Adipose tissue (tissue), 3 donors: ENCODE measurements around the gene FARP2. TPM values are rescaled to one million over a fixed set of nuclear protein-coding genes. Genes with fewer than 3 reads are reported as not detected.

Experiments
- H3K27ac ChIP-seq: one replicate; pipeline ENCODE4 v1.5.1; 2013; ENCODE audit warnings: low read depth, low read length
- WGBS, 3 donors: extraction: QIAGEN DNeasy Blood & Tissue Kit; methylation state at CpG; one replicate each; pipeline ENCODE4 v1.1.7; 2013; 5-methylcytosine and 5-hydroxymethylcytosine counted together
- polyA plus RNA-seq, 3 donors: library from polyadenylated mRNA; stranded (reverse); fragments of 200-250 nt; gene quantifications; one replicate each; pipeline ENCODE4 v1.2.3, GENCODE V29; 2013
- donor health status: healthy with polysubstance abuse.
- donor health status: Bipolar disorder and iron deficiency.
- donor health status: healthy.

Gene FARP2
- polyA plus RNA-seq, 3 donors, result 10.2 to 17.5 (median 14.1) TPM

- WGBS, 3 donors, result 66 to 76% (median 70%) methylated on average over 8 of the region's 8 CpGs
Observed at GRCh38 chr2:241530571-241530970, 174.5 kb downstream of the FARP2 start.

GRCh38 chr2:241531161-241531722, 175.2 kb downstream of the FARP2 start:
- WGBS, 3 donors, result 63 to 82% (median 77%) methylated on average over 13 of the region's 13 CpGs
- no peak overlapping the region for H3K27ac ChIP-seq

More at GRCh38 chr2:241530571-241530970, 174.5 kb downstream of the FARP2 start:
- no peak overlapping the region for H3K27ac ChIP-seq

GRCh38 chr2:241532168-241532567, 176.1 kb downstream of the FARP2 start:
- H3K27ac ChIP-seq, result no peak overlapping the region
- WGBS, 3 donors, result 92 to 95% (median 92%) methylated on average over 8 of the region's 8 CpGs

GRCh38 chr2:241532733-241533601, 176.9 kb downstream of the FARP2 start:
- WGBS, 3 donors, result 82 to 90% (median 89%) methylated on average over 21 to 26 of the region's 26 CpGs
- no peak overlapping the region for H3K27ac ChIP-seq

GRCh38 chr2:241534293-241534692, 178.2 kb downstream of the FARP2 start:
- 79 to 91% (median 87%) methylated on average over 7 of the region's 7 CpGs for WGBS, 3 donors
- H3K27ac ChIP-seq, result no peak overlapping the region

- 79 to 82% (median 79%) methylated on average over 17 of the region's 17 CpGs for WGBS, 3 donors
- no peak overlapping the region for H3K27ac ChIP-seq
Observed at GRCh38 chr2:241534701-241535375, 178.8 kb downstream of the FARP2 start.

GRCh38 chr2:241535871-241536655, 180.0 kb downstream of the FARP2 start:
- no peak overlapping the region for H3K27ac ChIP-seq
- WGBS, 3 donors, result 52 to 68% (median 64%) methylated on average over 13 of the region's 13 CpGs

- H3K27ac ChIP-seq, result no peak overlapping the region
- WGBS, 3 donors, result 78 to 88% (median 87%) methylated on average over 15 of the region's 15 CpGs
Observed at GRCh38 chr2:241538838-241539615, 182.9 kb downstream of the FARP2 start.

GRCh38 chr2:241539616-241540374, 183.7 kb downstream of the FARP2 start:
- WGBS, 3 donors, result 96 to 98% (median 96%) methylated on average over 11 of the region's 11 CpGs
- no peak overlapping the region for H3K27ac ChIP-seq

- 40 to 57% (median 51%) methylated on average over 10 of the region's 10 CpGs for WGBS, 3 donors
Observed at GRCh38 chr2:241540401-241540770, 184.3 kb downstream of the FARP2 start.

GRCh38 chr2:241540771-241541561, 184.9 kb downstream of the FARP2 start:
- H3K27ac ChIP-seq, result no peak overlapping the region

More at GRCh38 chr2:241540401-241540770, 184.3 kb downstream of the FARP2 start:
- no peak overlapping the region for H3K27ac ChIP-seq

GRCh38 chr2:241541564-241542277, 185.6 kb downstream of the FARP2 start:
- no peak overlapping the region for H3K27ac ChIP-seq
- WGBS, 3 donors, result 8 to 20% (median 16%) methylated on average over 53 to 62 of the region's 62 CpGs

More at GRCh38 chr2:241540771-241541561, 184.9 kb downstream of the FARP2 start:
- 5 to 11% (median 9%) methylated on average over 58 to 68 of the region's 68 CpGs for WGBS, 3 donors

- 38 to 79% (median 78%) methylated on average over 15 of the region's 15 CpGs for WGBS, 3 donors
- H3K27ac ChIP-seq, result no peak overlapping the region
Observed at GRCh38 chr2:241542278-241542605, 186.2 kb downstream of the FARP2 start.
